PFSK-1 (cell line): ENCODE results near the gene GLT6D1.

ENCODE experiments used
- FOXP2 ChIP-seq: optimal IDR thresholded peaks from 2 replicates; pipeline ENCODE3; 2011; ENCODE audit warnings: borderline replicate concordance, control low read depth, inconsistent platforms; ENCODE audit not compliant: insufficient read depth; ENCODE audit errors: extremely low read length, extremely low read depth
- POLR2AphosphoS5 ChIP-seq: IDR thresholded peaks from 2 replicates; pipeline ENCODE4 v1.6.1; 2012; ENCODE audit warnings: low read depth, mild to moderate bottlenecking, control low read depth, low read length, moderate library complexity
- REST ChIP-seq, 2 experiments: IDR thresholded peaks; 2 replicates each; pipeline versions ENCODE4 v1.6.1 to v1.8.0; 2011 to 2012; ENCODE audit warnings: low read depth in 2 of 2, low read length in 2 of 2, control low read depth in 1 of 2, inconsistent platforms in 1 of 2, mild to moderate bottlenecking in 1 of 2, moderate library complexity in 1 of 2; ENCODE audit not compliant: insufficient read depth in 1 of 2
- SIN3A ChIP-seq: IDR thresholded peaks from 2 replicates; pipeline ENCODE4 v1.6.1; 2012; ENCODE audit warnings: mild to moderate bottlenecking, low read length, moderate library complexity, borderline replicate concordance; ENCODE audit not compliant: insufficient read depth
- TAF1 ChIP-seq: IDR thresholded peaks from 2 replicates; pipeline ENCODE4 v1.6.1; 2012; ENCODE audit warnings: low read length, control low read depth, borderline replicate concordance; ENCODE audit not compliant: insufficient read depth

The GLT6D1 gene

GRCh38 chr9:135617991-135618411 lies 21.3 kb downstream of the GLT6D1 start:
- no peak for TF ChIP-seq SIN3A
- no peak for TF ChIP-seq FOXP2

- TF ChIP-seq TAF1 = no peak
- TF ChIP-seq FOXP2 = no peak
- no peak for TF ChIP-seq REST (IDR thresholded peaks at IDR 0.05; ENCODE audit: insufficient read depth in 1 of 2, low read depth in 2 of 2, low read length in 2 of 2)
These were observed 21.8 kb downstream of the GLT6D1 start for GRCh38 chr9:135617538-135617900.

- no peak for TF ChIP-seq TAF1
- TF ChIP-seq SIN3A = no peak
- TF ChIP-seq FOXP2 = no peak
- no peak for TF ChIP-seq POLR2AphosphoS5
- TF ChIP-seq REST (IDR thresholded peaks at IDR 0.05; ENCODE audit: insufficient read depth in 1 of 2, low read depth in 2 of 2, low read length in 2 of 2) = no peak
These were observed 22.5 kb downstream of the GLT6D1 start for GRCh38 chr9:135616619-135617537.

GRCh38 chr9:135615666-135616618 lies 23.4 kb downstream of the GLT6D1 start:
- no peak for TF ChIP-seq SIN3A
- no peak for TF ChIP-seq TAF1
- no peak for TF ChIP-seq POLR2AphosphoS5
- TF ChIP-seq FOXP2 = no peak
- no peak for TF ChIP-seq REST (IDR thresholded peaks at IDR 0.05; ENCODE audit: insufficient read depth in 1 of 2, low read depth in 2 of 2, low read length in 2 of 2)

GRCh38 chr9:135614821-135615665 lies 24.3 kb downstream of the GLT6D1 start:
- TF ChIP-seq TAF1 (no peak), POLR2AphosphoS5 (no peak), SIN3A (no peak), FOXP2 (no peak), REST (IDR thresholded peaks at IDR 0.05; ENCODE audit: insufficient read depth in 1 of 2, low read depth in 2 of 2, low read length in 2 of 2) (no peak)
